OCI-LY1 (cell line): ENCODE measurements around the gene OSGEPL1.

ENCODE experiments used
- EZH2 ChIP-seq: fragments of 200-600 bp; sonication (generic), shearing (Covaris generic); IDR thresholded peaks from 2 replicates; pipeline ENCODE4 v1.8.0; 2017; ENCODE audit warnings: borderline replicate concordance, mixed run types, mild to moderate bottlenecking, antibody characterized with exemption, low read length, moderate library complexity, mixed read lengths
- TF ChIP-seq, protein P1 (sequence below): fragments of 200-600 bp; sonication (generic), shearing (Covaris generic); IDR thresholded peaks from 2 replicates; pipeline ENCODE4 v1.5.1; 2017; ENCODE audit warnings: mild to moderate bottlenecking, antibody characterized with exemption, low read length, moderate library complexity, mixed read lengths

DNA sequence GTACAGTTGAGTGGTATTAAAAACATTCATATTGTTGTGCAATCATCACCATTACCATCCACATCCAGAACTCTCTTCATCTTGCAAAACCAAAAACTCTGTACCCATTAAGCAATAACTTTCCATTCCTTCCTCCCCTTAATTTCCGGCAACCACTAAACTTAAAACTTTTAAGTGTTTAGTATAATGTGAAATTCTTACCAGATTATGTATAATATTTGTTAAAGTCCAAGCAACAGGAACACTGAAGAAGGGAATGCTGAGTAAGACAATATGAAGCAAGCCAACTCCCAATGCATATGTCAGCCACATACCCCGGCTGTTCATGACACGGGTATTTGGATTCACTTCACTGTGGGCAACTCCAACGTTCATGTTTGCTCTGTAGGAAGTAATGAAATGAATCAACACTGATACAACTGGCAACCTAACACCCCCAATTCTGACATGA lies 19.7 kb upstream of the OSGEPL1 start:
- TF ChIP-seq, protein P1, sequence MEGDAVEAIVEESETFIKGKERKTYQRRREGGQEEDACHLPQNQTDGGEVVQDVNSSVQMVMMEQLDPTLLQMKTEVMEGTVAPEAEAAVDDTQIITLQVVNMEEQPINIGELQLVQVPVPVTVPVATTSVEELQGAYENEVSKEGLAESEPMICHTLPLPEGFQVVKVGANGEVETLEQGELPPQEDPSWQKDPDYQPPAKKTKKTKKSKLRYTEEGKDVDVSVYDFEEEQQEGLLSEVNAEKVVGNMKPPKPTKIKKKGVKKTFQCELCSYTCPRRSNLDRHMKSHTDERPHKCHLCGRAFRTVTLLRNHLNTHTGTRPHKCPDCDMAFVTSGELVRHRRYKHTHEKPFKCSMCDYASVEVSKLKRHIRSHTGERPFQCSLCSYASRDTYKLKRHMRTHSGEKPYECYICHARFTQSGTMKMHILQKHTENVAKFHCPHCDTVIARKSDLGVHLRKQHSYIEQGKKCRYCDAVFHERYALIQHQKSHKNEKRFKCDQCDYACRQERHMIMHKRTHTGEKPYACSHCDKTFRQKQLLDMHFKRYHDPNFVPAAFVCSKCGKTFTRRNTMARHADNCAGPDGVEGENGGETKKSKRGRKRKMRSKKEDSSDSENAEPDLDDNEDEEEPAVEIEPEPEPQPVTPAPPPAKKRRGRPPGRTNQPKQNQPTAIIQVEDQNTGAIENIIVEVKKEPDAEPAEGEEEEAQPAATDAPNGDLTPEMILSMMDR = no peak
- no peak for TF ChIP-seq EZH2
